ENCODE results near the gene ABHD2.
"Not testable (repeated sequence)": the region's sequence is repeated elsewhere in the genome, so short reads cannot be mapped to it uniquely, and the experiment has no call there.

Gene ABHD2

GRCh38 chr15:89087830-89088604, at the start of gene ABHD2:
Gene ABHD2, plus strand, starts transcription at chr15:89088456. Its CDS starts 27,872 bp downstream, at chr15:89116328.
- peak; percentile 100 for DNase-seq (ENCODE audit: low spot score)

DNA sequence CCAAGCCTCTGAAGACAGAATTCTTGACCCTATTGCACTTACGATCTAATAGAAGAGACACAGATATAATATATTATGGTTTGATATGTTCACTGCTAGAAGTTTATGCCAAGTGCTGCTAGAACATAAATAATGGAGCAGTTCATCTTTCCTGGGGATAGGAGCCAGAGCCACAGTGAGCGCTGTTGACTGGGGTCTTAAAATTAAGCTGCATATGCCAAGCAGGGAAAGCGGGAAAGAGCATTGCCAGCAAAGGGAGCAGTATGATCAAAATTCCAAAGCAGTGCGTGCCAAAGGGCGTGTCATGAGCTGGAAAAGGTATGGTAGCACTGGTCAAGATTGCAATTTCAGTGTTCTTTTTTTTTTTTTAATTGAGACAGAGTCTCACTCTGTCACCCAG, 49.1 kb upstream of the ABHD2 start:
- no peak for DNase-seq (ENCODE audit: low spot score)

- no peak for DNase-seq (ENCODE audit: low spot score)
Observed at GRCh38 chr15:89041507-89041906, 46.7 kb upstream of the ABHD2 start.

- DNase-seq (ENCODE audit: low spot score): no peak
Observed at GRCh38 chr15:89042387-89042786, 45.9 kb upstream of the ABHD2 start.

GRCh38 chr15:89043031-89044002, 44.9 kb upstream of the ABHD2 start:
- DNase-seq (ENCODE audit: low spot score): no peak

DNA sequence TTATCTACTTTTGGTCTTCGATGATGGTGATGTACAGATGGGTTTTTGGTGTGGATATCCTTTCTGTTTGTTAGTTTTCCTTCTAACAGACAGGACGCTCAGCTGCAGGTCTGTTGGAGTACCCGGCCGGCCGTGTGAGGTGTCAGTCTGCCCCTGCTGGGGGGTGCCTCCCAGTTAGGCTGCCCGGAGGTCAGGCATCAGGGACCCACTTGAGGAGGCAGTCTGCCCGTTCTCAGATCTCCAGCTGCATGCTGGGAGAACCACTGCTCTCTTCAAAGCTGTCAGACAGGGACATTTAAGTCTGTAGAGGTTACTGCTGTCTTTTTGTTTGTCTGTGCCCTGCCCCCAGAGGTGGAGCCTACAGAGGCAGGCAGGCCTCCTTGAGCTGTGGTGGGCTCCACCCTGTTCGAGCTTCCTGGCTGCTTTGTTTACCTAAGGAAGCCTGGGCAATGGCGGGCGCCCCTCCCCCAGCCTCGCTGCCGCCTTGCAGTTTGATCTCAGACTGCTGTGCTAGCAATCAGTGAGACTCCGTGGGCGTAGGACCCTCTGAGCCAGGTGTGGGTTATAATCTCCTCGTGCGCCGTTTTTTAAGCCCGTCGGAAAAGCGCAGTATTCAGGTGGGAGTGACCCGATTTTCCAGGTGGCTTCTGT, 39.1 kb upstream of the ABHD2 start:
- DNase-seq (ENCODE audit: low spot score): not testable (repeated sequence)

- no peak for DNase-seq (ENCODE audit: low spot score)
Observed at GRCh38 chr15:89051875-89052274, 36.4 kb upstream of the ABHD2 start.

DNA sequence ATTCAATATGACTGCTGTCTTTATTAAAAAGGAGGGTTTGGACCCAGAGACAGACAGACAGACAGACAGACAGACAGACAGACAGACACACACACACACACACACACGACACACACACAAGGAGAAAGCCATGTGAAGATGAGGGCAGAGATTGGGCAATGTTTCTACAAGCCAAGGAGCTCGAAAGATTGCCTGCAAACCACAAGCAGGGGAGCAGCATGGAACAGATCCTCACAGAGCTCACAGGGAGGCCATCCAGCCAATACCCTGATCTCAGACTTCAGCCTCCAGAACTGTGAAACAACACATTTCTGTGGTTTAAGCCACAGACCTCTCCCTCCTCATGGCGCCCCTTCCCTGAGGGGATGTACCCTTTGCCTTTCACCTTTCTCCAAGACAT, 35.8 kb upstream of the ABHD2 start:
- peak; percentile 43 for DNase-seq (ENCODE audit: low spot score)

DNA sequence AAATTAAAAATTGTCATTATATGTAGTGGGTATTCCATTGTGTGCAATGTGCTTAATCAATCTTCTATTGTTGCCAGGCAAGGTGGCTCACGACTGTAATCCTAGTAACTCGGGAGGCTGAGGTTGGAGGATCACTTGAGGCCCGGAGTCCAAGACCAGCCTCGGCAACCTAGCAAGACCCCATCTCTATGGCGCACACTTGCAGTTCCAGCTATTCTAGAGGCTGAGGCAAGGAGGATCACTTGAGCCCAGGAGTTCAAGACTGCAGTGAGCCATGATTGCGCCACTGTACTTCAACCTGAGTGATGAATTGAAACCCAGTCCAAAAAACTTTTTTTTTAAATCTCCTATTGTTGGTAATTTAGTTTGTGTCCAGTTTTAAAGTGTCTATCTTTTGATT, 33.4 kb upstream of the ABHD2 start:
- no peak for DNase-seq (ENCODE audit: low spot score)

DNA sequence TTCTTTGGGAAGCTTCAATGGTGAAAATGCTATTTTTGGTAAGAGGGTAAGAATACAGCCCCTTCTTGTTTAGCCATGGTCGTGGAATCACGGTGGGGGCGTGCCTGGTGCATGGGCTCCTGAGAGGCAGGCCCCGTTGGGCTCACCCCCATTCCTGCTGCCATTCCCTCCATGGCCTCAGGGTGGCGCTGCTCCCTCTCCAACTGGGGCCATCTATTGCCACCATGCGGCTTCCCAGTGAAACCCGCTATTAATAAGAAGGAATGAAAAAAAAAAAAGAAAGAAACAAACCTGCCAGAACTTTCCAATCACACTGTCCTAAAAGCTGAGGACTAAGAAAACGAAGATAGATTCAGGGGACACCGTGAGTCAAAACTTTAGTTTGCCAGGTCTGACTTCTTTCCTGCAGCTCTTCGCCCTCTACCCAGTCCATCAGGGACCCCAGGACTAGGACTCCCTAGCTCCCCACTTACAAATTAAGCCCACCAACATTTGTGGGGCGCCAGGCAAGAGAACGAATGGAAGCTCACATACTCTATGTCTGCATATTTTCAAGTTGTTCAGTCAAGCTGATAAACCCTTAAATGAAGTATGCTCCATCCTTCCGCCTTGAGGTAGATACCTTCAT, 30.6 kb upstream of the ABHD2 start:
- peak; percentile 78 for DNase-seq (ENCODE audit: low spot score)

GRCh38 chr15:89058376-89058775, 29.9 kb upstream of the ABHD2 start:
- no peak for DNase-seq (ENCODE audit: low spot score)

- no peak for DNase-seq (ENCODE audit: low spot score)
Observed at GRCh38 chr15:89058876-89059405, 29.3 kb upstream of the ABHD2 start.

DNA sequence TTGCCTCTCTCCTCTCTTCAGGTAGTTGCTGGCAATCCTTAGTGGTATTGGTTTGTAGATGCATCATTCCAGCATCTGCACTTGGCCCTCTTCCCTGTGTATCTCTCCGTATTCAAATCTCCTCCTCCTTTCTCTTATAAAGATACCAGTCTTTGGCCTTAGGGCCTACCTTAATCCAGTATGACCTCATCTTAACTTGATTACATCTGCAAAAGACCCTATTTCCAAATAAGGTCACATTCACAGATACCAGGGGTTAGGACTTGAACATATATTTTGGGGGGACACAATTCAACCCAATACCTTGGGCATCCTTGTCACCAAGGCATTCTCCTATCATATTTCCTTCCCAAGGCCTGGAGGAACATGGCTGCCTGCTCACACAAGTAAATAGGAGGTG, 22.0 kb upstream of the ABHD2 start:
- no peak for DNase-seq (ENCODE audit: low spot score)

DNA sequence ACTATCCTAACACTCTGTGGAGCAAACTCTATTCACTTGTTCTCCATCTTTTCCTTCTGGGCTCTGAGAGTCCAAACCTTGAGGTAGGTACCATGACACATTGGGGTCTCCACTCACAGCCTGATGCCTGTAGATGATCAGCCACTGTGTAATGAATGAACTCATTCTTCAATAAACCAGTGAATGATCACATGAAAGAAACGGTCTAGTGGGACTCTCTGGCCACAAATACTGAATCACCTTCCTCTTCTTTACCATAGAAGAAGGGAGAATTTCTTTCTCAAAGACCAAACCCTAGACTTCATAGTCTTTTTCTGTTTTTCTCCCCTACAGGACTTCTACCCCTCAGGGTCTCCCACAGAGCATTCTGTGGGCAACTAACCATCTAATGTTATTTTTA, 20.5 kb upstream of the ABHD2 start:
- peak; percentile 88 for DNase-seq (ENCODE audit: low spot score)

DNA sequence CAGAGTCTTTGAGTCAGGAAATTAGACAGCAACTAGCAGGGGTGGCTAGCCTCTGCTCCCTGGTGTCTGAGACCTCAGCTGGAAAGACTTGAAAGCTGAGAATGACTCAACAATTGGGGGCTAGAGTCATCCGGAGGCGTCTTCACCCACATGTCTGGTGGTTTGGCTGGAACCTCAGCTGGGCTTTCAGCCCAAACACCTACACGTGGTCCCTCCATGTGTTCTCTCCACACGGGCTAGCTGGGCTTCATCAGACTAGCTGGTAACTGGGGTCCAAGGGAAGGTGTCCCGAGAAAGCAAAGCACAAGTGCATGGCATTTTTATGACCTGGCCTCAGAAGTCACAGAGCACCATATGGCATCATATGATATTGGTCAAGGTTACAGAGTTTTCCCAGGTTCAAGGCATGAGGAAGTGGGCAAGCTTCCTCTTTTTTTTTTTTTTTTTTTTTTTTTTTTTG, 19.9 kb upstream of the ABHD2 start:
- DNase-seq (ENCODE audit: low spot score): peak; percentile 94

- DNase-seq (ENCODE audit: low spot score): no peak
Observed at GRCh38 chr15:89070197-89071124, 17.8 kb upstream of the ABHD2 start.

GRCh38 chr15:89071471-89071870, 16.8 kb upstream of the ABHD2 start:
- DNase-seq (ENCODE audit: low spot score): no peak

DNA sequence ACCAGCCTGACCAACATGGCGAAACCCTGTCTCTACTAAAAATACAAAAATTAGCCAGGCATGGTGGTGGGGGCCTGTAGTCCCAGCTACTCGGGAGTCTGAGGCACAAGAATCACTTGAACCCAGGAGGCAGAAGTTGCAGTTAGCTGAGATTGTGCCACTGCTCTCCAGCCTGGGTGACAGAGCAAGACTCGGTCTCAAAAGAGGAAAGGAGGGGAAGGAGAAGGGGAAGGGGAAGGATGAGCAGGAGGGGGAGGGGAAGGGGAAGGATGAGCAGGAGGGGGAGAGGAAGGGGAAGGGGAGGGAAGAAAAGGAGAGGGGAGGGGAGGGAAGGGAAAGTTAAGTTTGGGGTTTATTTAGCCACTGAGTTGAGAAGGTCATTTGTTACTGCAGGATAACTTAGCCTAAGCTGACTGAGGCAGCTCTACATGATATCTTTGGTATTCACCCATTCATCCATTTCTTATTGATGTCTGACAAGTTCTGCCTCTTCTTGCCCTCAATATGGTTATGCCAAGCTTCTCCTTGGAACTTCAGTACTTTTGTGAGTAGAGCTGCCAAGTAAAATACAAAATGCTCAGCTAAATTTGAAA, 15.9 kb upstream of the ABHD2 start:
- DNase-seq (ENCODE audit: low spot score): no peak

- DNase-seq (ENCODE audit: low spot score): no peak
Observed at GRCh38 chr15:89074402-89075012, 13.7 kb upstream of the ABHD2 start.
